NCI-H82 treated with DMSO at 0.1 percent for 48 hours (cell line): ENCODE data around the gene PNLIP.

ENCODE experiments used
- DNase-seq: peaks from one replicate; lab custom pipeline; 2025; ENCODE audit not compliant: unreplicated experiment; lab: John Stamatoyannopoulos, UW

The PNLIP gene

DNA sequence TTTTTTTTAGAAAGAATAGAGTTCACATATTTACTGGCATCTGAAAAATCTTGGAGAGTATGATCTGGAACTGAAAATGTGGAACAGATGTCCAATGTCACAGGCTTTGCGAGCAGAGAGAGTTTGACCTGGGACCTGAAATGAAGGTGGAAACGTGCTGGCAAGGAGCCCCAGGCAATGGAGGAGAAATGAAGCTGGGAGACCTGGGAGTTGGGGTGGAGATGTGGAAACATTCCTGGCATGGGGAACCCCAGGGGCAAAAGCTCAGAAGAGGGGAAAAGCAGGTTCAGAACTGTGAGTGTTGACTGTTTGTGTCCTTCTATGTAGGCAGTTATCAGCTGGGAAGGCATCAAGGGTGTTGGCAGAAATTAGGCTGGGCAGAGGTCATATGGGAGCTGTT is 67.7 kb downstream of the PNLIP start:
- no peak for DNase-seq

DNA sequence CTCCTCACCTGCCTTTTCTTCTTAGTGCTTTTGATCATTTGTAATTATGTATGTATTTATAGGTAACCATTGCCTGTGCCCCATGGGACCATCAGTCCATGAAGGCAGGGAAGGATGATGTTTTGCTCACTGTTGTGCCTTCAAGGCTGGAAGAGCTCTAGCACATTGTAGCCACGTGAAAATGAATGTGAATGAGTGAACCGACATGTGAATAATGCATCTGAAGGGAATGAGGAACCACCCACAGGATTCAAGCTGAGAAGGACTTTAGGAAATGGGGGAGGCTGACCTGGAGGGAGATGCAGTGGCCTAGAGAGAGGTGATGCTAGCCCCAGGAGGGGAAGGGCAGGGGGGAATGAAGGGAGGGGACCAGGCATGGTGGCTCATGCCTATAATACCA is 69.1 kb downstream of the PNLIP start:
- DNase-seq = no peak

- no peak for DNase-seq
Observed at GRCh38 chr10:116615199-116615776, 69.6 kb downstream of the PNLIP start.
